HTR-8/SVneo (cell line): ENCODE data around the gene MYH14.

Experiments
- DNase-seq: peaks from one replicate; pipeline ENCODE4 v3.0.0; 2011; ENCODE audit warnings: low spot score, mixed read lengths; ENCODE audit not compliant: insufficient read length
- FAIRE-seq: peaks from 2 replicates; lab custom pipeline; 2011; peaks lifted over from hg19 to GRCh38; lab: Jason Lieb, UNC

Gene MYH14

DNA sequence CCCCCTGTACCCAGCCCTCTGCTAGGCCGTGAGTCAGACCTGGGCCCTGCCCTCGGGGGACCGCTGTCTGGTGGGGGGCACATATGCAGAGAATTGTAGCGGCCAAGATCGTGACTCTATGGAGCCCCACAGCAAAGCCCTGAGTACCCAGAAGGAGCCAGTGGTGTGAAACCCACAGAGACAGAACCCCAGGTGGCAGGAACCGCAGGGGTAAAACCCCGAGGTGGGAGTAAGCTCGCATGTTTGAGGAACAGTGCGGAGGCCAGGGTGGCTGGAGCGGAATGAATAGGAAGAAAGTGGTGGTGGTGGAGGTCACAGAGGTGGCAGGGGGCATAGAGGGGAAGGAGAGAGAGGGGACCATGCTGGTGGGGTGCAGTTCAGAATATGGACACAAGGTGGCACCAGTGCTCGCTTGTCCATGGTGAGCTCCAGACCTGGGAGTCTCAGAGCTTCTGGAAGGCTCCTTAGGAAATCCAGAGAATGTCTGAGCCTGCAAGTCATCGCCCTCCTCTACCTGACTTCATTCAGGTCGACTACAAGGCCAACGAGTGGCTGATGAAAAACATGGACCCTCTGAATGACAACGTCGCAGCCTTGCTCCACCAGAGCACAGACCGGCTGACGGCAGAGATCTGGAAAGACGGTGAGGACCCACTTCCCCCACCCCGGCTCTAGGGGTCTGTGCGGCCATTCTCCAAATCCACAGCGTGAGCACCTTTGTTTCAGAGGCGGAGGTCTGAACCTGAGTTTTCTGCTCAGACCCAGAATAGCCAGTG is 48.9 kb downstream of the MYH14 start:
- DNase-seq: peak; percentile 43
- FAIRE-seq: no peak

DNA sequence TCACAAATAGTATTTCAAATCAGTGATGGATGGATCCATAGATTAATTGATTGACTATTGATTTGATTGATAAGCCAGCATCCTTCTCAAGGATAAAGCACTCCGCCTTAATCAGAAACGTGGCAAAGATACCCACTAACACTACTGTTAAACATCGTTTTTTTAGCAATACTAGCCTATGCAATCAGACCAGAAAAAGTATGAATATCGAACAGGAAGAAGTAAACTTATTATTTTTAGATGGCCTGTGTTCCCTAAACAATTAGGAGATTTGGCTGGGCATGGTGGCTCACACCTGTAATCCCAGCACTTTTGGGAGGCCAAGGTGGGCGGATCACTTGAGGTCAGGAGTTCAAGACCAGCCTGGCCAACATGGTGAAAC is 49.5 kb downstream of the MYH14 start:
- FAIRE-seq: no peak
- DNase-seq: no peak

GRCh38 chr19:50255115-50255514 is 51.7 kb downstream of the MYH14 start:
- FAIRE-seq (no peak), DNase-seq (no peak)

GRCh38 chr19:50257141-50257540 is 53.7 kb downstream of the MYH14 start:
- FAIRE-seq (peak; percentile 46), DNase-seq (no peak)

GRCh38 chr19:50258918-50259372 is 55.5 kb downstream of the MYH14 start:
- DNase-seq (no peak), FAIRE-seq (no peak)

DNA sequence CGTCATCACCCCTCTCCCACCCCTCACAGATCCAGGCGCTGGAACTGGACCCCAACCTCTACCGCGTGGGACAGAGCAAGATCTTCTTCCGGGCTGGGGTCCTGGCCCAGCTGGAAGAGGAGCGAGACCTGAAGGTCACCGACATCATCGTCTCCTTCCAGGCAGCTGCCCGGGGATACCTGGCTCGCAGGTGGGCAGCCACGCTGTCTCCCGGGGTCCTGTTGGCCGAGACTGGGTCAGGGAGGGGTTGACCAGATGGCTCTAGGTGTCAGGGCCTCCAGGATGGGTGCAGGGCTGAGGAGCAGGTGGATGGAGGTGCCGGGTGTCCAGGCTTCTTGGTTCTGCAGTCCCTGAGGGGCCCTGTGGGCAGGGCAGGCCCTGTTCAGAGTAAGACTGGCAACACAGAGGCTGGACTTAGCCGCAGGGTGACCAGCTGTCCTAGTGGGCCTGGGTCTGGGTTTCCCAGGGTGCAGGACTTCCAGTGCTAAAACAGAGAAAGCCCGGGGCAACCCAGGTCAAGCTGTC is 58.1 kb downstream of the MYH14 start:
- FAIRE-seq (no peak), DNase-seq (no peak)

GRCh38 chr19:50263176-50263575 is 59.8 kb downstream of the MYH14 start:
- no peak for DNase-seq
- no peak for FAIRE-seq

DNA sequence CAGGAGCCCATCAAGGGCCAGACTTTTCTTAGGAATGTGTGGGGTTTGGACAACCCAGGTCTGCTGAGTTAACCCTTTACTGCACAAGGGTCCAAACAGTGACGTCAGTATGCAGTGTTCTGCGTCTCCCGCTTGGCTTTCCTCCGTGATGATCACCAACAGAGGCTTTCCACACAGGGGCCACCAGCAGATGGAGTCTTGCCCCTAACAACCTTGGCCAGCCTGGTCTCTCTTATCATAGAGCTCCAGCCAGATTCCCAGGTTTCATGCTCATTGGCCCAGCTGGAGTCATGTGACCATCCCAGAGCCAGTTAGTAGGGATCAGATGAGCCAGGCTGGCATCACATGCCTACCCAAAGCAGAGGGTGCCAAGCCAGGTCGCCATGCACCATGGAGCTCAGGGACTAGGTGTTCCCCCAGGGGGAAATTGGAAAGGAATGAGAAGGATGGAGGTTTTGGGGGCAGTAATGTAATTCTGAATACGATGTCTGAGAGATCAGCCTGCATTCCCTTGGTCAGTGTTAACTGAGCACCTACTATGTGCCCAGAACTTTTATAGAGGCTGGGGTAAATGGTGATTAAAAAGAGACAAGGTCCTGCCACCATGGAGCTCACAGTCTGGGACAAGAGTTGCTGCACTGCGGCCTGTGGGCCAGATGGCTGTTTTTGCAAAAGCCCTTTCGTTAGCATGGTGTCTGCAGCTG is 61.2 kb downstream of the MYH14 start:
- FAIRE-seq (no peak), DNase-seq (no peak)

DNA sequence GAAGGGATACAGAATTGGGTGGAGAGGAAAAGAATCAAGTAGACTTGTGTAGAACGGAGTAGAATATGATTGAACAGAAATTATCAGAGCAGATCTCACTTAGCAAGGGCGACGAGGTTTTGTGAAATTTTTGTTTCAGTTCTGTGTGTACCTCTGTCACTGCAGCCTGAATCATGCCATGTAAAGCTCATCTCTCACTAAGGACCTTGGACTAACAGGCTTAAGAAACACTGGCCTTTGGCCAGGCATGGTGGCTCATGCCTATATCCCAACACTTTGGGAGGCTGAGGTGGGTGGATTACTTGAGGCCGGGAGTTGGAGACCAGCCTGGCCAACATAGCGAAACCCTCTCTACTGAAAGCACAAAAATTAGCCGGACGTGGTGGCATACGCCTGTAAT is 62.6 kb downstream of the MYH14 start:
- no peak for DNase-seq
- FAIRE-seq: no peak

DNA sequence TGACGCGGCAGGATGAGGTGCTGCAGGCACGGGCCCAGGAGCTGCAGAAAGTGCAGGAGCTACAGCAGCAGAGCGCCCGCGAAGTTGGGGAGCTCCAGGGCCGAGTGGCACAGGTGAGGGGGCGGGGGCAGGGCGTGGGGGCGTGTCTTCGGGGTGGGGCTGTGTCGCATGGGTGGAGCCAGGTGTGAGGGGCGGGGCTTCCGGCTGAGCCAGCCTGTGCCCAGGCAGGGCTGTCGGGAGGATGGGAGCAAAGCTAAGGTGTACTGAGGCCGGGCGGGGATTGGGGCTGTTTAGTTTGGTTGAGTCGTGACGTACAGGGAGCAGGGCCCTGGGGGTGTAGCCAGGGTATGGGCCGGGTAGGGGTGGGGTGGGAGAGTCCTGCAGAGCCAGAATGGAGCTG is 63.5 kb downstream of the MYH14 start:
- FAIRE-seq (no peak), DNase-seq (no peak)

GRCh38 chr19:50268041-50268440 is 64.6 kb downstream of the MYH14 start:
- FAIRE-seq (no peak), DNase-seq (no peak)

DNA sequence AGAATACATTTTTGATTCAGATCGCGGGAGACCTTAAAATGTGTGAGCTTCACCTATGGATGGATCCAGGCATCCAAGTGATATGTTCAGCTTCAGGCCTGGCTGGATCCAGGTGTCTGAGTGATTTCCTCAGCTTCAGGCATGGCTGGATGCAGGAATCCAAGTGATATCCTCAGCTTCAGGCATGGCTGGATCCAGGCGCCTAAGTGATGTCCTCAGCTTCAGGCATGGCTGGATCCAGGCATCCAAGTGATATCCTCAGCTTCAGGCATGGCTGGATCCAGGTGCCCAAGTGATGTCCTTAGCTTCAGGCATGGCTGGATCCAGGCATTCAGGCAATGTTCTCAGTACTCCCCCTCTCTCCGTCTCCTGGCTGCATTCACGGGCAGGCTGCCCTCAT is 65.1 kb downstream of the MYH14 start:
- no peak for FAIRE-seq
- DNase-seq: no peak

DNA sequence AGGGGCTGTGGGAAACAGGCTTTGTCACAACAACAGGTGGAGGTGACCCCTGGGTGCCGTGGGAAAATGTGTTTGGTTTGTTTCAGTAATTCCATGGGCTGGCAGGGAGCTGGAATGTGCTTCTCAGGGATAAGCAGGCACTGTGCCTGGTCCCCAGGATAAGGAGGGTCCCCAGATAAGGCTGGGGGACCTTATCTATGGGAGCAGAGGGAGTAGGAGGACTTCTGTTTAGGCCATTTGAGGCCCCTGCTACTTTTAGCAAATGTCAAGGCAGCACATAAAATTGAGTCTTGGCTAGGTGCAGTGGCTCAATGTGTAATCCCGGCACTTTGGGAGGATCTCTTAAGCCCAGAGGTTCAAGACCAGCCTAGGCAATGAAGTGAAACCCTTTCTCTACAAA is 66.2 kb downstream of the MYH14 start:
- FAIRE-seq (no peak), DNase-seq (no peak)

GRCh38 chr19:50272263-50272897 is 69.0 kb downstream of the MYH14 start:
- DNase-seq (no peak), FAIRE-seq (no peak)

GRCh38 chr19:50273821-50274220 is 70.4 kb downstream of the MYH14 start:
- DNase-seq: no peak
- no peak for FAIRE-seq

GRCh38 chr19:50275577-50276368 is 72.4 kb downstream of the MYH14 start:
- FAIRE-seq (no peak), DNase-seq (no peak)

GRCh38 chr19:50276370-50277063 is 73.1 kb downstream of the MYH14 start:
- DNase-seq (no peak), FAIRE-seq (no peak)

DNA sequence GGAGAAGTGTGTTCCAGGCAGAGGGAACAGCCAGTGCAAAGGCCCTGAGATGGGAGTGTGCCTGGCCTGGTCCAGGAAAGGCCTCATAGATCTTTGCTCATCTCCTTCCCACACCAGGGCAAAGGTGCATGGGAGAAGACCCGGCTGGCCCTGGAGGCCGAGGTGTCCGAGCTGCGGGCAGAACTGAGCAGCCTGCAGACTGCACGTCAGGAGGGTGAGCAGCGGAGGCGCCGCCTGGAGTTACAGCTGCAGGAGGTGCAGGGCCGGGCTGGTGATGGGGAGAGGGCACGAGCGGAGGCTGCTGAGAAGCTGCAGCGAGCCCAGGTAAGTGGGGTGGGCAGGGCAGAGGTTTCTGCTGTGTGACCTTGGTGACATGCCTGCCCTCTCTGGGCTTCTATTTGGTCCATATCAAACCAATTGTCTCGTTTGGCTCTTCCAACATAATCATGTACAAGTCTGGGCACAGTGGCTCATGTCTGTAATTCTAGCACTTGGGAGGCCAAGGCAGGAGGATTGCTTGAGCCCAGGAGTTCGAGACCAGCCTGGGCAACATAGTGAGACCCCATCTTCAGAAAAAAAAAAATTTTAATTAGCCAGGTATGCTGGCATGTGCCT is 74.7 kb downstream of the MYH14 start:
- FAIRE-seq: no peak
- no peak for DNase-seq

GRCh38 chr19:50280074-50280473 is 76.7 kb downstream of the MYH14 start:
- FAIRE-seq: no peak
- no peak for DNase-seq
